ENCODE results near the gene KISS1R.

DNA sequence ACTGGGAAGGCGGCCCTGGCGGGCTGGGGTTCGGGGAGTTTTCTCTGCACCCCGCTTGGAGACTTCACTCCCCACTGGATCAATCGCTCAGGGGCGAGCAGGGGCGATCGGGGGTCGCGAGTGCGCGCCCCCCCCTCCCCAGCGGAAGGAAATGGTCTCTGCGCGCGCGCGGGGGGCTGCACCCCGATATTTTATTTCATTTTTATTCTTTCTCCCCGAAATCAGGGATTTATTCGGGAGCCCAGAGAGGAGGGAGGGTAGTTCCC lies 9.1 kb downstream of the KISS1R start:
- TF ChIP-seq, protein P1, sequence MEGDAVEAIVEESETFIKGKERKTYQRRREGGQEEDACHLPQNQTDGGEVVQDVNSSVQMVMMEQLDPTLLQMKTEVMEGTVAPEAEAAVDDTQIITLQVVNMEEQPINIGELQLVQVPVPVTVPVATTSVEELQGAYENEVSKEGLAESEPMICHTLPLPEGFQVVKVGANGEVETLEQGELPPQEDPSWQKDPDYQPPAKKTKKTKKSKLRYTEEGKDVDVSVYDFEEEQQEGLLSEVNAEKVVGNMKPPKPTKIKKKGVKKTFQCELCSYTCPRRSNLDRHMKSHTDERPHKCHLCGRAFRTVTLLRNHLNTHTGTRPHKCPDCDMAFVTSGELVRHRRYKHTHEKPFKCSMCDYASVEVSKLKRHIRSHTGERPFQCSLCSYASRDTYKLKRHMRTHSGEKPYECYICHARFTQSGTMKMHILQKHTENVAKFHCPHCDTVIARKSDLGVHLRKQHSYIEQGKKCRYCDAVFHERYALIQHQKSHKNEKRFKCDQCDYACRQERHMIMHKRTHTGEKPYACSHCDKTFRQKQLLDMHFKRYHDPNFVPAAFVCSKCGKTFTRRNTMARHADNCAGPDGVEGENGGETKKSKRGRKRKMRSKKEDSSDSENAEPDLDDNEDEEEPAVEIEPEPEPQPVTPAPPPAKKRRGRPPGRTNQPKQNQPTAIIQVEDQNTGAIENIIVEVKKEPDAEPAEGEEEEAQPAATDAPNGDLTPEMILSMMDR (IDR thresholded peaks at IDR 0.05; ENCODE audit: low read length) = no peak
- TF ChIP-seq EZH2 (IDR thresholded peaks at IDR 0.05; ENCODE audit: borderline replicate concordance, low read length) = no peak
